ENCODE measurements around the gene OR51T1. TPM values are rescaled to one million over a fixed set of nuclear protein-coding genes. Genes with fewer than 3 reads are reported as not detected.

The OR51T1 gene
- total RNA-seq, 2 experiments from 2014 or later, result not detected

GRCh38 chr11:4890279-4890678, 8.6 kb downstream of the OR51T1 start:
- H3K4me1 Mint-ChIP-seq, result no peaks in the 10 kb centered on the region
- no peaks in the 10 kb centered on the region for H3K27me3 Mint-ChIP-seq
- H3K4me3 Mint-ChIP-seq, result no peak overlapping the region
- no peak for DNase-seq
- no peaks in the 10 kb centered on the region for H3K36me3 Mint-ChIP-seq
- H3K9me3 Mint-ChIP-seq (ENCODE audit: low read depth), result no peaks in the 10 kb centered on the region
- ATAC-seq, result no peak
- CTCF ChIA-PET, result no interaction called here
- no peak overlapping the region for H3K27ac Mint-ChIP-seq

- H3K9me3 Mint-ChIP-seq (ENCODE audit: low read depth), result no peaks in the 10 kb centered on the region
- H3K36me3 Mint-ChIP-seq, result no peaks in the 10 kb centered on the region
- DNase-seq (no peak), ATAC-seq (no peak)
- CTCF ChIA-PET, result no interaction called here
- no peak overlapping the region for H3K27ac Mint-ChIP-seq
- no peaks in the 10 kb centered on the region for H3K4me1 Mint-ChIP-seq
- no peaks in the 10 kb centered on the region for H3K27me3 Mint-ChIP-seq
- no peak overlapping the region for H3K4me3 Mint-ChIP-seq
Measured at GRCh38 chr11:4891996-4892640, 10.4 kb downstream of the OR51T1 start.

GRCh38 chr11:4903484-4903883, 21.8 kb downstream of the OR51T1 start, which contains the start of gene OR51A7:
TSS of gene OR51A7 (plus strand) at chr11:4903783. CDS start at chr11:4907370, 3,587 bp downstream.
- Mint-ChIP-seq H3K27me3 (no peaks in the 10 kb centered on the region), H3K4me1 (no peaks in the 10 kb centered on the region), H3K4me3 (no peak within 1 kb of the TSS), H3K36me3 (no peaks in the 10 kb centered on the region), H3K9me3 (ENCODE audit: low read depth) (no peaks in the 10 kb centered on the region), H3K27ac (no peak within 1 kb of the TSS)
- DNase-seq (no peak), ATAC-seq (no peak)
- CTCF ChIA-PET, result no interaction called here

GRCh38 chr11:4916581-4916980, 34.9 kb downstream of the OR51T1 start:
- DNase-seq, result no peak
- H3K4me3 Mint-ChIP-seq, result no peak overlapping the region
- no peak for ATAC-seq
- H3K36me3 Mint-ChIP-seq, result no peaks in the 10 kb centered on the region
- no peaks in the 10 kb centered on the region for H3K27me3 Mint-ChIP-seq
- H3K4me1 Mint-ChIP-seq, result no peaks in the 10 kb centered on the region
- no peaks in the 10 kb centered on the region for H3K9me3 Mint-ChIP-seq (ENCODE audit: low read depth)
- H3K27ac Mint-ChIP-seq, result no peak overlapping the region
- CTCF ChIA-PET, result no interaction called here

GRCh38 chr11:4919250-4919649, 37.5 kb downstream of the OR51T1 start, which contains the start of gene OR51G2:
TSS of gene OR51G2 (minus strand) at chr11:4919350. CDS start at chr11:4915663, 3,687 bp downstream.
- Mint-ChIP-seq H3K27me3 (no peaks in the 10 kb centered on the region), H3K4me1 (no peaks in the 10 kb centered on the region), H3K9me3 (ENCODE audit: low read depth) (no peaks in the 10 kb centered on the region), H3K4me3 (no peak within 1 kb of the TSS), H3K27ac (no peak within 1 kb of the TSS), H3K36me3 (no peaks in the 10 kb centered on the region)
- no peak for ATAC-seq
- DNase-seq, result no peak
- CTCF ChIA-PET, result no interaction called here

DNA sequence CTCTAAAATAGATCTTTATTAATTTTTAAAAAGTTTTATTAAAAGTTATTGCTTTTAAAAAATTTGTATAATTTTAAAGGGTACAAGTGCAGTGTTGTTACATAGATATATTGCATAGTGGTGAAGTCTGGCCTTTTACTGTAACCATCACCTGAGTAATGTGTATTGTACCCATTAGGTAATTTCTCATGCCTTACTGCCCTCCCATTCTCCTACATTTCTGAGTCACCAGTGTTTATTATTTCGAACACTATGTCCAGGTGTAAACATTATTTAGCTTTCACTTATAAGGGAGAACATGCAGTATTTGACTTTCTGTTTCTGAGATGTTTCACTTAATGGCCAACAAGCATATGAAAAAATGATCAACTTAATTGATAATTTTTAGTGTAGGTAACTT, 40.1 kb downstream of the OR51T1 start:
- no peak overlapping the region for H3K27ac Mint-ChIP-seq
- no peaks in the 10 kb centered on the region for H3K27me3 Mint-ChIP-seq
- H3K4me3 Mint-ChIP-seq, result no peak overlapping the region
- no peak for ATAC-seq
- DNase-seq, result no peak
- no peaks in the 10 kb centered on the region for H3K9me3 Mint-ChIP-seq (ENCODE audit: low read depth)
- CTCF ChIA-PET, result no interaction called here
- H3K36me3 Mint-ChIP-seq, result no peaks in the 10 kb centered on the region
- H3K4me1 Mint-ChIP-seq, result no peaks in the 10 kb centered on the region

GRCh38 chr11:4922304-4922703, 40.6 kb downstream of the OR51T1 start:
- no peak overlapping the region for H3K4me3 Mint-ChIP-seq
- no peak overlapping the region for H3K27ac Mint-ChIP-seq
- CTCF ChIA-PET, result no interaction called here
- DNase-seq, result no peak
- H3K27me3 Mint-ChIP-seq, result no peaks in the 10 kb centered on the region
- H3K36me3 Mint-ChIP-seq, result no peaks in the 10 kb centered on the region
- no peak for ATAC-seq
- H3K9me3 Mint-ChIP-seq (ENCODE audit: low read depth), result no peaks in the 10 kb centered on the region
- no peaks in the 10 kb centered on the region for H3K4me1 Mint-ChIP-seq

- no peak for ATAC-seq
- Mint-ChIP-seq H3K4me1 (no peaks in the 10 kb centered on the region), H3K27ac (no peak within 1 kb of the TSS), H3K9me3 (ENCODE audit: low read depth) (no peaks in the 10 kb centered on the region), H3K36me3 (no peaks in the 10 kb centered on the region), H3K4me3 (no peak within 1 kb of the TSS), H3K27me3 (no peaks in the 10 kb centered on the region)
- CTCF ChIA-PET, result no interaction called here
- DNase-seq, result no peak
Measured at GRCh38 chr11:4924239-4924638, 42.5 kb downstream of the OR51T1 start, which contains the start of gene OR51G1. TSS of gene OR51G1 (minus strand) at chr11:4924339. CDS start at chr11:4924339, 0 bp downstream.

- no peak for DNase-seq
Measured at GRCh38 chr11:4926608-4927007, 44.9 kb downstream of the OR51T1 start.

More at GRCh38 chr11:4926608-4927007, 44.9 kb downstream of the OR51T1 start:
- no peaks in the 10 kb centered on the region for H3K27me3 Mint-ChIP-seq
- no peak overlapping the region for H3K27ac Mint-ChIP-seq
- H3K36me3 Mint-ChIP-seq, result no peaks in the 10 kb centered on the region
- CTCF ChIA-PET, result no interaction called here
- H3K9me3 Mint-ChIP-seq (ENCODE audit: low read depth), result no peaks in the 10 kb centered on the region
- H3K4me1 Mint-ChIP-seq, result no peaks in the 10 kb centered on the region
- H3K4me3 Mint-ChIP-seq, result no peak overlapping the region
- ATAC-seq, result no peak

Other genes starting within 250 kb of the OR51T1 start
- not detected for gene OR51D1, start 244.4 kb upstream of the OR51T1 start, total RNA-seq
- not detected for gene OR51E1, start 237.9 kb upstream of the OR51T1 start, total RNA-seq
- gene OR51E2, start 184.0 kb upstream of the OR51T1 start, total RNA-seq, result not detected
- not detected for gene MMP26, start 177.1 kb upstream of the OR51T1 start, total RNA-seq
- not detected for gene OR51F1, start 112.0 kb upstream of the OR51T1 start, total RNA-seq
- not detected for gene OR52R1, start 77.5 kb upstream of the OR51T1 start, total RNA-seq
- not detected for gene OR51F2, start 60.6 kb upstream of the OR51T1 start, total RNA-seq
- gene OR51S1, start 32.7 kb upstream of the OR51T1 start, total RNA-seq, result not detected
- not detected for gene OR51A7, start 21.9 kb downstream of the OR51T1 start, total RNA-seq
- gene OR51G2, start 37.5 kb downstream of the OR51T1 start, total RNA-seq, result not detected
- gene OR51G1, start 42.4 kb downstream of the OR51T1 start, total RNA-seq, result not detected
- not detected for gene OR51A4, start 65.7 kb downstream of the OR51T1 start, total RNA-seq
- not detected for gene OR51A2, start 73.8 kb downstream of the OR51T1 start, total RNA-seq
- not detected for gene OR51L1, start 113.0 kb downstream of the OR51T1 start, total RNA-seq
- gene OR52J3, start 164.6 kb downstream of the OR51T1 start, total RNA-seq, result not detected
- gene OR52E2, start 177.7 kb downstream of the OR51T1 start, total RNA-seq, result not detected
- gene OR52E1, start 187.7 kb downstream of the OR51T1 start, total RNA-seq, result not detected